Left lung (tissue), 10 donors: ENCODE measurements around the gene SLC22A25. TPM values are rescaled to one million over a fixed set of nuclear protein-coding genes. Genes with fewer than 3 reads are reported as not detected.

Experiments used
- ATAC-seq: fragments of 200-7000 bp; cut with Tn5 transposase; one replicate; pipeline ENCODE4 v1.9.1; 2020; ENCODE audit warnings: moderate library complexity
- DNase-seq, 4 donors: peaks; one replicate each; pipeline ENCODE4 v3.0.0-alpha.2; 2013 to 2020
- H3K27ac ChIP-seq, 2 donors: fragments of 200-600 bp; sonication (generic) in 1 of 2; one replicate each; pipeline versions ENCODE4 v1.5.0 to v1.8.0; 2020 to 2021
- H3K27me3 ChIP-seq, 2 donors: fragments of 200-600 bp; sonication (generic) in 1 of 2; one replicate each; pipeline versions ENCODE4 v1.5.0 to v1.8.0; 2020 to 2021
- H3K36me3 ChIP-seq, 2 donors: fragments of 200-600 bp; sonication (generic) in 1 of 2; one replicate each; pipeline versions ENCODE4 v1.5.0 to v1.8.0; 2020 to 2021
- H3K4me1 ChIP-seq, 2 donors: fragments of 200-600 bp; one replicate each; pipeline ENCODE4 v1.8.0; 2021
- H3K4me3 ChIP-seq, 2 donors: fragments of 200-600 bp; sonication (generic) in 1 of 2; one replicate each; pipeline versions ENCODE4 v1.5.0 to v1.8.0; 2020 to 2021; ENCODE audit warnings: mild to moderate bottlenecking in 1 of 2
- H3K9me3 ChIP-seq, 2 donors: fragments of 200-600 bp; sonication (generic) in 1 of 2; one replicate each; pipeline versions ENCODE4 v1.5.0 to v1.8.0; 2020 to 2021
- CTCF ChIP-seq, 2 donors: fragments of 200-600 bp; sonication (generic) in 1 of 2; IDR thresholded peaks; one replicate each; pipeline versions ENCODE4 v1.5.0 to v1.8.0; 2021; ENCODE audit warnings: antibody characterized with exemption in 2 of 2
- intact Hi-C, 2 donors: fragments of 100-400 bp; cut with DNase I; formaldehyde crosslinking; loops; one replicate each; pipeline versions ENCODE4 v1.11.2 to v1.14.2; 2022
- polyA plus RNA-seq, 6 donors: library from polyadenylated mRNA; unstranded; fragments of 120-200 nt; gene quantifications; one replicate each; pipeline ENCODE4 v1.2.1, GENCODE V29; 2013; ENCODE audit not compliant: insufficient read length in 6 of 6
- total RNA-seq, 2 donors: library from RNA; stranded (reverse); fragmentation: NEBNext Ultra II Directional; extraction: Animal tissue kit (Norgen Biotek cat#: 25700); gene quantifications; one replicate each; pipeline ENCODE4 v1.2.1, GENCODE V29; 2021
- donor health status: DM: no; HTN: yes; CAD: no.
- donor health status: DM: no; HTN: no; CAD: no.

SLC22A25 gene
- total and polyA plus RNA-seq, 8 donors = 0.11 to 0.17 (median 0.14) TPM; not detected in 2

- H3K36me3 ChIP-seq = no peaks in the 10 kb centered on the region
- ATAC-seq = no peak
- intact Hi-C loops = no loop called here
- no peaks in the 10 kb centered on the region for H3K27me3 ChIP-seq
- H3K4me1 ChIP-seq = no peaks in the 10 kb centered on the region
- no peak for TF ChIP-seq CTCF (IDR thresholded peaks at IDR 0.05)
- no peak for DNase-seq
- H3K4me3 ChIP-seq = no peak overlapping the region
- no peak overlapping the region for H3K27ac ChIP-seq
- no peaks in the 10 kb centered on the region for H3K9me3 ChIP-seq
These were observed 34.0 kb upstream of the SLC22A25 start for GRCh38 chr11:63277345-63277943.

GRCh38 chr11:63274776-63275175 is 31.4 kb upstream of the SLC22A25 start:
- no peak overlapping the region for H3K4me3 ChIP-seq
- H3K27ac ChIP-seq = no peak overlapping the region
- TF ChIP-seq CTCF (IDR thresholded peaks at IDR 0.05) = no peak
- no peaks in the 10 kb centered on the region for H3K4me1 ChIP-seq
- no peaks in the 10 kb centered on the region for H3K9me3 ChIP-seq
- H3K36me3 ChIP-seq = no peaks in the 10 kb centered on the region
- ATAC-seq (no peak), DNase-seq (no peak)
- no peaks in the 10 kb centered on the region for H3K27me3 ChIP-seq
- intact Hi-C loops = no loop called here

GRCh38 chr11:63273685-63274084 is 30.3 kb upstream of the SLC22A25 start:
- Histone ChIP-seq H3K27me3 (no peaks in the 10 kb centered on the region), H3K4me3 (no peak overlapping the region), H3K27ac (no peak overlapping the region), H3K9me3 (no peaks in the 10 kb centered on the region), H3K4me1 (no peaks in the 10 kb centered on the region), H3K36me3 (no peaks in the 10 kb centered on the region)
- ATAC-seq (no peak), DNase-seq (no peak)
- TF ChIP-seq CTCF (IDR thresholded peaks at IDR 0.05) = no peak
- intact Hi-C loops = no loop called here

GRCh38 chr11:63262547-63262946 is 19.1 kb upstream of the SLC22A25 start:
- peak in 2 of 4 donors; percentile 11 to 49 for DNase-seq
- Histone ChIP-seq H3K4me3 (no peak overlapping the region), H3K27me3 (no peaks in the 10 kb centered on the region), H3K27ac (no peak overlapping the region), H3K9me3 (no peaks in the 10 kb centered on the region), H3K4me1 (no peaks in the 10 kb centered on the region), H3K36me3 (no peaks in the 10 kb centered on the region)
- intact Hi-C loops = no loop called here
- no peak for TF ChIP-seq CTCF (IDR thresholded peaks at IDR 0.05)
- ATAC-seq = peak; percentile 82

- DNase-seq (no peak), ATAC-seq (no peak)
- no peak for TF ChIP-seq CTCF (IDR thresholded peaks at IDR 0.05)
- no peak overlapping the region for H3K4me3 ChIP-seq
- no peaks in the 10 kb centered on the region for H3K4me1 ChIP-seq
- no peak overlapping the region for H3K27ac ChIP-seq
- intact Hi-C loops = no loop called here
- H3K36me3 ChIP-seq = no peaks in the 10 kb centered on the region
- H3K27me3 ChIP-seq = no peaks in the 10 kb centered on the region
- no peaks in the 10 kb centered on the region for H3K9me3 ChIP-seq
These were observed 7.9 kb upstream of the SLC22A25 start for GRCh38 chr11:63251312-63251711.
